GM12891 (cell line): ENCODE results near the gene TGFBR3. TPM values are rescaled to one million over a fixed set of nuclear protein-coding genes. Genes with fewer than 3 reads are reported as not detected.

ENCODE experiments used
- DNase-seq: peaks from one replicate; pipeline ENCODE4 v3.0.0; 2011; ENCODE audit warnings: low spot score; ENCODE audit not compliant: insufficient read length
- FAIRE-seq: peaks from 2 replicates; lab custom pipeline; 2011; peaks lifted over from hg19 to GRCh38; lab: Jason Lieb, UNC
- PAX5 ChIP-seq: IDR thresholded peaks from 2 replicates; pipeline ENCODE4 v1.6.1; 2011; ENCODE audit warnings: low read length, moderate library complexity, mild to moderate bottlenecking; ENCODE audit not compliant: insufficient read depth, severe bottlenecking
- POLR2A ChIP-seq: IDR thresholded peaks from 2 replicates; pipeline ENCODE4 v1.6.1; 2011; ENCODE audit warnings: low read depth, low read length, control low read depth
- POLR2AphosphoS5 ChIP-seq: IDR thresholded peaks from 2 replicates; pipeline ENCODE4 v1.6.1; 2011; ENCODE audit warnings: low read depth, low read length, control low read depth
- POU2F2 ChIP-seq: IDR thresholded peaks from 2 replicates; pipeline ENCODE4 v1.6.1; 2011; ENCODE audit warnings: low read depth, mild to moderate bottlenecking, control low read depth, low read length, moderate library complexity
- SPI1 ChIP-seq: IDR thresholded peaks from 2 replicates; pipeline ENCODE4 v1.6.1; 2011; ENCODE audit warnings: low read depth, low read length, control low read depth
- TAF1 ChIP-seq: IDR thresholded peaks from 2 replicates; pipeline ENCODE4 v1.6.1; 2011; ENCODE audit warnings: low read depth, low read length, control low read depth
- polyA plus RNA-seq: library from polyadenylated mRNA; unstranded; fragments of >200 nt; gene quantifications from one replicate; pipeline ENCODE4 v1.2.1, GENCODE V29; 2012; ENCODE audit warnings: low read depth, missing spikeins, inconsistent platforms; ENCODE audit not compliant: missing spikeins

The TGFBR3 gene
- polyA plus RNA-seq = 2.5 TPM

DNA sequence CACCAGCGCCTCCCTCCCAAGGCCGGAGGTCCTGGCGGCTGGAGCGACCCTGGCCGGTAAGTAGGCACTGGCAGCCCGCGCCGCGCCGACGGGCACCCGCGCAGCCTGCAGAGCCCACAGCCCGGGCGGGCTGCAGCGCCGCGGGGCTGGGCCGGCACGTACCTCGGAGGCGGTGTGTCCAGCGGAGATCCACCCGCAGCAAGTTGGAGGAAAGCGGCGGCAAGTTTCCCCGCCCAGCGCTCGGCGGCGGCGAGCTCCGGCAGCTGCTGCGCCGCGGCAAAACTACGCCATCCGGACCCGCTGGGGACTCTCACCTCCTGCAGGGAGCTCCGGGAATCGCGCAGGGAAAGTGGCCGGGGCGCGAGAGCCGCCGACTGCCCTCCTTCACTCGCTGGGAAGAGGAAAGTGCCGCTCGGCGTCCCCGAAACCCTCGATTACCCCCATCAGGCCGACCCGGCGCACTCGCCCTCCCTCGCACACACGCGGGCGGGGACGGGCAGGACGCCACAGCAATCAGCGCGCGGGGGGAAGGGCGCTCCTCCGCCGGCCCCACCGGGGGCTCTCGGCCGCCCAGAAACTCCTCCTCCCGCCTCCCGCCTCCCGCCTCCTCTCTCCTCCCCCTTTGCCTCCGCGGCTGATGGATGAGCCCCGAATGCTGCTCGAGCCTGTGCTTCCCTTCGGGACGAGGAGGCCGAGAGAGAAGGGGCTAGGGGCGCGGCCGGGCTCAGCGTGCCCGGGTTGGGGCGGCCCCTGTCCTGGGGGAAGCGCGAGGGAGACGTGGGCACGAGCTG lies at the start of gene TGFBR3:
Gene TGFBR3 (minus strand): TSS at position 436 of the 791 bp plus-strand sequence. CDS start 24,620 bp downstream, outside the sequence.
- DNase-seq (peak; percentile 77), FAIRE-seq (peak; percentile 62)
- TF ChIP-seq PAX5 = no peak
- no peak for TF ChIP-seq TAF1
- no peak for TF ChIP-seq POLR2AphosphoS5
- TF ChIP-seq POLR2A = peak; percentile 66

DNA sequence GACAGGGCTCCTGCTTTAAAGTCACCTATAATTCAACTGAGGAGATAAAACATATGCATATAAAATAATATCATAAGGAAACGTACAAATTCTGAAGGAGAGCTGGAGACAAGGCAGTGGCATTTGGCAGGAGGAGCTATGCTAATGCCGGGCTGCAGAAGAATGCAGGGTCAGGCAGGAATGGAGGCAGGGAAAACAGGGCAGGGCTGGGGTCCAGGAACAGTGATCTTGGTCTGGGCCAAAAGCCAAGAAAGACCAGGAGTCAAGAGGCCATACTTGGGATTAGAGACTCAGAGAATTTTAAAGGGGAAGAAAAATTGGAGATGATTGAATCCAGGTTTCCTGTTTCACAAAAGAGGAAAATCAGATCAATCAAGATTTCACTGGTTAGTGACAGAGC lies 43.3 kb upstream of the TGFBR3 start:
- no peak for FAIRE-seq
- TF ChIP-seq PAX5 (no peak), POLR2AphosphoS5 (no peak), SPI1 (no peak), TAF1 (no peak), POLR2A (no peak), POU2F2 (no peak)
- no peak for DNase-seq

DNA sequence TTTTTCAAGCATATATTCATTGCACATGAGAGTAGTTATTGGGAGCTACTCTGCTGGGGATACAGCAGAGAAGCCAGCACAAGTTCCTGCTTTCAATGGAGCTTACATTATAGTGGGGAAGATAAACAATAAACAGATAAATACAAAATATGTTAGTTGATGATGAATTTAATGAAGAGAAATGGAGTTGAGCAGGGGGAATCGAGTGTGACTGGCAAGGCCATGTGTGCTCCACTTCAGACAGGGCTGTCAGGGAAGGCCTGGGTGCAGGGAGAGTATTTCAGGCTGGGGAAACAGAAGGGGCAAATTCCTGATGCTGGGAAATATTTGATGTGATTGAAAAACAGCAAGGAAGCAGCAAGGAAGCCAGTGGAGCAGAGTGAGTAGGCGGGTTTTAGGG lies 42.1 kb upstream of the TGFBR3 start:
- FAIRE-seq (no peak), DNase-seq (no peak)
- TF ChIP-seq POLR2AphosphoS5 (no peak), PAX5 (no peak), SPI1 (no peak), POLR2A (no peak), POU2F2 (no peak)

- DNase-seq = no peak
- FAIRE-seq = no peak
- no peak for TF ChIP-seq POU2F2
- no peak for TF ChIP-seq POLR2AphosphoS5
- TF ChIP-seq SPI1 = no peak
- no peak for TF ChIP-seq POLR2A
- no peak for TF ChIP-seq PAX5
- TF ChIP-seq TAF1 = no peak
Measured at GRCh38 chr1:91925644-91926435, 39.9 kb upstream of the TGFBR3 start.

DNA sequence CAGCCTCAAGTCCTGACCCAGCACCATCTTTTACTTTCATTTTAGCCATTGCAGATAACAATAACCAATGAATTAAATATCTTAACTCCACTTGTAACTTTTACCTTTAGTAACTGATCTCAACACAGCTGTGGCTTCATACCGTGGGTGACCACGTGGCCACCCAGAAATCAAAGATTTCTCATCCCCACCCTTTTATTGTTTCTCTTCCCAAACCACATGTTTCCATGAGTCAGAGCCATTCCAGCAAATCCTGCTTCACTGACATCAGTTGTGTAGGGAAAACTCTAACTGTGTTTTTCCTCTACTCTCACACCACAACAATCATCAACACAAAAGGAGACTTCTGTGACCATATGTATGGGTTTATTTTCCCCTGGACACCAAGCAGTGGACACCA lies 38.2 kb upstream of the TGFBR3 start:
- no peak for DNase-seq
- no peak for TF ChIP-seq SPI1
- no peak for TF ChIP-seq POLR2A
- TF ChIP-seq PAX5 = no peak
- TF ChIP-seq POLR2AphosphoS5 = no peak
- TF ChIP-seq TAF1 = no peak
- no peak for TF ChIP-seq POU2F2
- no peak for FAIRE-seq

GRCh38 chr1:91919962-91920361 lies 34.0 kb upstream of the TGFBR3 start:
- no peak for FAIRE-seq
- no peak for TF ChIP-seq TAF1
- TF ChIP-seq POLR2AphosphoS5 = no peak
- no peak for TF ChIP-seq POU2F2
- TF ChIP-seq PAX5 = no peak
- no peak for TF ChIP-seq SPI1
- no peak for TF ChIP-seq POLR2A
- no peak for DNase-seq

- FAIRE-seq (no peak), DNase-seq (no peak)
- TF ChIP-seq POLR2A (no peak), POU2F2 (no peak), TAF1 (no peak), SPI1 (no peak), POLR2AphosphoS5 (no peak), PAX5 (no peak)
Measured at GRCh38 chr1:91916811-91917460, 31.0 kb upstream of the TGFBR3 start.

- FAIRE-seq (no peak), DNase-seq (no peak)
- TF ChIP-seq PAX5 (no peak), POLR2AphosphoS5 (no peak), POLR2A (no peak), SPI1 (no peak), TAF1 (no peak), POU2F2 (no peak)
Measured at GRCh38 chr1:91916046-91916445, 30.1 kb upstream of the TGFBR3 start.

DNA sequence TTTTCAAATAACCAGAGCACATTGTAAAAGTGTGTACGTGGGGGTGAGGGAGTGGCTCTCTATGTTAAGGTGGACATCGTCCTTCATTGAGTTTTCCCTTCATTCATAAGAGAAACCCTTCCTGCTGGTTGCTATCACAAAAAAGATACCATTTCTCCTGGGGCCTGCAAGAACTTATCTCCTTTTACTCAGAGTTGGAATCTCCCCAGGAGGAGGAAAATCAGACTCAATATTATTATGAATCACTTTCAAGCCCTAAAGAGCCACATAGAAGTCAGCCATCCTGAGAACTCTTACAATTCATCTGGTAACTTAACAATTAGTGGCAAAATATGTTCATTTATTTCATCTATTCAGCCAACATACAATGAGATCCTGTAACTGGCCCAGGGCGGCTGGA lies 27.1 kb upstream of the TGFBR3 start:
- FAIRE-seq = no peak
- no peak for DNase-seq
- TF ChIP-seq SPI1 = no peak
- no peak for TF ChIP-seq POLR2AphosphoS5
- TF ChIP-seq POLR2A = no peak
- no peak for TF ChIP-seq PAX5
- TF ChIP-seq TAF1 = no peak
- TF ChIP-seq POU2F2 = no peak
